Measurements from ENCODE around the gene C1orf105. TPM values are rescaled to one million over a fixed set of nuclear protein-coding genes. Genes with fewer than 3 reads are reported as not detected.

The C1orf105 gene
- total and polyA plus RNA-seq, 2 of the 13 experiments (the other 11 are each of a cell fraction or from before 2014, with no cell fraction given), result 0.15 to 0.45 TPM

DNA sequence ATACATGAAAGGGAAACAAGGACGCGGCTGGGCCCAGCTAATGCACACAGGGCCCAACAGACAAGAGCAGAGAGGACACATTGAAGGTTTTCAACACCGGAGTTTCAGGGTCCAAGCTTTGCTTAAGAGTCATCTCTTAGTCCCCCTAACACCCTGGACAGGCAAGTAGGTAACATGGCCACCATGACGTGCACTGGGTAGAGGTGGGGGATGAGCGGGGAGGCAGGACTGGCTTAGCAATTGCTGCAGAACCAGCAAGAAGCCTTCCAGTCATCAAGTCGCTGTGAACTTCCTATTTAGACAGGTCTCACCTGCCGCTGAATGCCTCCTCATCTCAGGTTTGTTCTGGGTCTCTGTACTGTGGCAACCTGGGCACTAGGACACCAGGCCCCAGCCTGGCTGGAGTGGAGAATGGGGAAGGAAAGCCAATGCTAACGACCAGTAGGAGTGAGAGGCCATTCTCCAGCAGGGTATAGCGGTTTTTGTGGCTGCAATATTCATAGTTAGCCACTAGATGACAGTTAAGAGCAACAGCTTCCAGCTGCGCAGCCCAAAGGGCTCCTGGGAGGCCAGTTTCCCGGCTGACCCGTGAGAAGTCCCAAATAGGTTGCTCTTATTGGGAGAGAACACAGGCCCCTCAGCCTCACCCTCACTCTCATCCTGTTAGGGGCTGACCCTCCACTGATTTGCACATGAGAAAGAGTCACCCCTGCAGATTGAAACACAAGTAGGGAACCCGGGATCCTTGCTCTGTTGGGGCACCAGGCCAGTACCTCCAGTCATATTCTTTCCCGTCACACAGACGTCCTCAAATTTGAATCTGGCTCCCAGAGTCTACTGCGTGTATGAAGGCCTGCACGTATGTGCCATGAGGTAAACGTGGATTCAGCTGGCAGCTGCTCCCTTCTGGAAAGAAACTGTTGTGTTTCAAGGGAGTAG, 29.4 kb downstream of the C1orf105 start (continued):
- TF ChIP-seq MATR3 (CRISPR knock-in tag; IDR thresholded peaks at IDR 0.05) (no peak), ETV6 (CRISPR knock-in tag; conservative IDR thresholded peaks at IDR 0.05) (no peak), ZNF501 (CRISPR knock-in tag; IDR thresholded peaks at IDR 0.05) (no peak), MZF1 (CRISPR knock-in tag; IDR thresholded peaks at IDR 0.05; ENCODE audit: borderline replicate concordance) (no peak), FOXJ3 (CRISPR knock-in tag; IDR thresholded peaks at IDR 0.05; ENCODE audit: borderline replicate concordance) (no peak), DMAP1 (CRISPR knock-in tag; IDR thresholded peaks at IDR 0.05) (0 out of 2 replicates have a peak, but pooled peaks have one; percentile 10), TRIM22 (IDR thresholded peaks at IDR 0.05) (no peak), SMARCC2 (IDR thresholded peaks at IDR 0.05) (no peak), ZNF780A (CRISPR knock-in tag; IDR thresholded peaks at IDR 0.05) (no peak), NFKB2 (CRISPR knock-in tag; IDR thresholded peaks at IDR 0.05; ENCODE audit: borderline replicate concordance) (no peak), MAZ (IDR thresholded peaks at IDR 0.05; ENCODE audit: borderline replicate concordance, low read depth, low read length) (no peak), MAZ (CRISPR knock-in tag; IDR thresholded peaks at IDR 0.05; ENCODE audit: low read depth) (no peak; the same call in 1 of the 2 replicates), KAT8 (CRISPR knock-in tag; IDR thresholded peaks at IDR 0.05) (peak; percentile 72), TBP (CRISPR knock-in tag; IDR thresholded peaks at IDR 0.05) (0 out of 2 replicates have a peak, but pooled peaks have one; percentile 5), CEBPB (IDR thresholded peaks at IDR 0.05; ENCODE audit: borderline replicate concordance, low read depth, low read length) (no peak), BCL6 (CRISPR knock-in tag; IDR thresholded peaks at IDR 0.05) (peak; percentile 23; the same call in 1 of the 2 replicates), GABPB1 (CRISPR knock-in tag; IDR thresholded peaks at IDR 0.05) (no peak; the same call in 1 of the 2 replicates), ZSCAN9 (CRISPR knock-in tag; IDR thresholded peaks at IDR 0.05; ENCODE audit: borderline replicate concordance) (no peak; the same call in 1 of the 2 replicates), ZNF367 (CRISPR knock-in tag; IDR thresholded peaks at IDR 0.05; ENCODE audit: borderline replicate concordance) (no peak), IRF2 (CRISPR knock-in tag; IDR thresholded peaks at IDR 0.05) (peak; percentile 7; the same call in 1 of the 2 replicates), KDM5A (IDR thresholded peaks at IDR 0.05; ENCODE audit: borderline replicate concordance, low read length) (0 out of 2 replicates have a peak, but pooled peaks have one; percentile 5)
- TF ChIP-seq, protein P1, sequence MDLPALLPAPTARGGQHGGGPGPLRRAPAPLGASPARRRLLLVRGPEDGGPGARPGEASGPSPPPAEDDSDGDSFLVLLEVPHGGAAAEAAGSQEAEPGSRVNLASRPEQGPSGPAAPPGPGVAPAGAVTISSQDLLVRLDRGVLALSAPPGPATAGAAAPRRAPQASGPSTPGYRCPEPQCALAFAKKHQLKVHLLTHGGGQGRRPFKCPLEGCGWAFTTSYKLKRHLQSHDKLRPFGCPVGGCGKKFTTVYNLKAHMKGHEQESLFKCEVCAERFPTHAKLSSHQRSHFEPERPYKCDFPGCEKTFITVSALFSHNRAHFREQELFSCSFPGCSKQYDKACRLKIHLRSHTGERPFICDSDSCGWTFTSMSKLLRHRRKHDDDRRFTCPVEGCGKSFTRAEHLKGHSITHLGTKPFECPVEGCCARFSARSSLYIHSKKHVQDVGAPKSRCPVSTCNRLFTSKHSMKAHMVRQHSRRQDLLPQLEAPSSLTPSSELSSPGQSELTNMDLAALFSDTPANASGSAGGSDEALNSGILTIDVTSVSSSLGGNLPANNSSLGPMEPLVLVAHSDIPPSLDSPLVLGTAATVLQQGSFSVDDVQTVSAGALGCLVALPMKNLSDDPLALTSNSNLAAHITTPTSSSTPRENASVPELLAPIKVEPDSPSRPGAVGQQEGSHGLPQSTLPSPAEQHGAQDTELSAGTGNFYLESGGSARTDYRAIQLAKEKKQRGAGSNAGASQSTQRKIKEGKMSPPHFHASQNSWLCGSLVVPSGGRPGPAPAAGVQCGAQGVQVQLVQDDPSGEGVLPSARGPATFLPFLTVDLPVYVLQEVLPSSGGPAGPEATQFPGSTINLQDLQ (CRISPR knock-in tag; IDR thresholded peaks at IDR 0.05), result 0 out of 2 replicates have a peak, but pooled peaks have one; percentile 24
- TF ChIP-seq, protein P2, sequence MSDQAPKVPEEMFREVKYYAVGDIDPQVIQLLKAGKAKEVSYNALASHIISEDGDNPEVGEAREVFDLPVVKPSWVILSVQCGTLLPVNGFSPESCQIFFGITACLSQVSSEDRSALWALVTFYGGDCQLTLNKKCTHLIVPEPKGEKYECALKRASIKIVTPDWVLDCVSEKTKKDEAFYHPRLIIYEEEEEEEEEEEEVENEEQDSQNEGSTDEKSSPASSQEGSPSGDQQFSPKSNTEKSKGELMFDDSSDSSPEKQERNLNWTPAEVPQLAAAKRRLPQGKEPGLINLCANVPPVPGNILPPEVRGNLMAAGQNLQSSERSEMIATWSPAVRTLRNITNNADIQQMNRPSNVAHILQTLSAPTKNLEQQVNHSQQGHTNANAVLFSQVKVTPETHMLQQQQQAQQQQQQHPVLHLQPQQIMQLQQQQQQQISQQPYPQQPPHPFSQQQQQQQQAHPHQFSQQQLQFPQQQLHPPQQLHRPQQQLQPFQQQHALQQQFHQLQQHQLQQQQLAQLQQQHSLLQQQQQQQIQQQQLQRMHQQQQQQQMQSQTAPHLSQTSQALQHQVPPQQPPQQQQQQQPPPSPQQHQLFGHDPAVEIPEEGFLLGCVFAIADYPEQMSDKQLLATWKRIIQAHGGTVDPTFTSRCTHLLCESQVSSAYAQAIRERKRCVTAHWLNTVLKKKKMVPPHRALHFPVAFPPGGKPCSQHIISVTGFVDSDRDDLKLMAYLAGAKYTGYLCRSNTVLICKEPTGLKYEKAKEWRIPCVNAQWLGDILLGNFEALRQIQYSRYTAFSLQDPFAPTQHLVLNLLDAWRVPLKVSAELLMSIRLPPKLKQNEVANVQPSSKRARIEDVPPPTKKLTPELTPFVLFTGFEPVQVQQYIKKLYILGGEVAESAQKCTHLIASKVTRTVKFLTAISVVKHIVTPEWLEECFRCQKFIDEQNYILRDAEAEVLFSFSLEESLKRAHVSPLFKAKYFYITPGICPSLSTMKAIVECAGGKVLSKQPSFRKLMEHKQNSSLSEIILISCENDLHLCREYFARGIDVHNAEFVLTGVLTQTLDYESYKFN (CRISPR knock-in tag; conservative IDR thresholded peaks at IDR 0.05), result no peak

All from HepG2 (cell line).